GM15510 (cell line): ENCODE results near the gene MEX3D.

Experiments used
- POLR2A ChIP-seq: IDR thresholded peaks from 3 replicates; pipeline ENCODE4 v1.6.1; 2011; ENCODE audit warnings: borderline replicate concordance; ENCODE audit not compliant: insufficient read length; ENCODE audit errors: extremely low read depth

The MEX3D gene

GRCh38 chr19:1524287-1524971, 43.7 kb downstream of the MEX3D start:
- no peak for TF ChIP-seq POLR2A

- no peak for TF ChIP-seq POLR2A
Observed at GRCh38 chr19:1523412-1524286, 44.5 kb downstream of the MEX3D start, which contains the start of gene PLK5. TSS of gene PLK5 (plus strand) at chr19:1524077. CDS start at chr19:1526997, 2,920 bp downstream.

- no peak for TF ChIP-seq POLR2A
Observed at GRCh38 chr19:1522838-1523237, 45.3 kb downstream of the MEX3D start.

GRCh38 chr19:1522061-1522460, 46.1 kb downstream of the MEX3D start:
- no peak for TF ChIP-seq POLR2A

- no peak for TF ChIP-seq POLR2A
Observed at GRCh38 chr19:1521636-1522035, 46.5 kb downstream of the MEX3D start.

GRCh38 chr19:1520203-1520780, 47.8 kb downstream of the MEX3D start:
- TF ChIP-seq POLR2A: no peak

GRCh38 chr19:1518471-1518870, 49.7 kb downstream of the MEX3D start:
- no peak for TF ChIP-seq POLR2A

GRCh38 chr19:1516395-1516753, 51.8 kb downstream of the MEX3D start:
- no peak for TF ChIP-seq POLR2A

GRCh38 chr19:1514986-1515721, 53.0 kb downstream of the MEX3D start:
- TF ChIP-seq POLR2A: no peak

GRCh38 chr19:1514295-1514661, 53.8 kb downstream of the MEX3D start:
- TF ChIP-seq POLR2A: no peak

GRCh38 chr19:1513499-1514294, 54.4 kb downstream of the MEX3D start:
- no peak for TF ChIP-seq POLR2A

- peak; percentile 42 for TF ChIP-seq POLR2A
Observed at GRCh38 chr19:1512671-1513498, 55.2 kb downstream of the MEX3D start, which contains the start of gene ADAMTSL5. TSS of gene ADAMTSL5 (minus strand) at chr19:1513019. CDS start at chr19:1510943, 2,076 bp downstream.
